Measurements from ENCODE around the gene MYF5. TPM values are rescaled to one million over a fixed set of nuclear protein-coding genes. Genes with fewer than 3 reads are reported as not detected.

MYF5 gene
- total RNA-seq, 2 experiments from 2014 or later = not detected

DNA sequence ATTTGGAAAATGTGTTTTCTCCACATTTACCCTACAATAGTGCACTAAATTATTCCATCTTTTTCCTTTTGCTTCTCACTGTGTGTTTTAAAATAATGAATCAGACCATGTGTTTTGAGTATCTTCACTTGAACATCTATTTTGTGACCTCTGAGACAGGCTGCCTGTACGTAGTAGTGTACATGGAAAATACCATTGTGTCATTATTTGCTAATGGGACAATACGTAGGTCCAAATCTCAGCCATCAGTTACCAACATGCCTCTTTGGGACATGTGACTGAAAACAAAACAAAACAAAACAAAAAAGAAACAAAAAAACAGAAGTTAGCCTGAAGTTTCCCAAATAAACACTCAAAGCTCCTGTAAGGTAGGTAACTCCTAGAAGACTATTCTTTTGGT is 16.4 kb upstream of the MYF5 start:
- no peak for ATAC-seq
- no peaks in the 10 kb centered on the region for H3K36me3 Mint-ChIP-seq (ENCODE audit: low read depth)
- CTCF ChIA-PET = no interaction called here
- H3K27ac Mint-ChIP-seq = no peak overlapping the region
- H3K4me3 Mint-ChIP-seq = no peak overlapping the region
- no peaks in the 10 kb centered on the region for H3K9me3 Mint-ChIP-seq
- POLR2A ChIA-PET = no interaction called here
- no peak for DNase-seq
- TF ChIP-seq, protein P1, sequence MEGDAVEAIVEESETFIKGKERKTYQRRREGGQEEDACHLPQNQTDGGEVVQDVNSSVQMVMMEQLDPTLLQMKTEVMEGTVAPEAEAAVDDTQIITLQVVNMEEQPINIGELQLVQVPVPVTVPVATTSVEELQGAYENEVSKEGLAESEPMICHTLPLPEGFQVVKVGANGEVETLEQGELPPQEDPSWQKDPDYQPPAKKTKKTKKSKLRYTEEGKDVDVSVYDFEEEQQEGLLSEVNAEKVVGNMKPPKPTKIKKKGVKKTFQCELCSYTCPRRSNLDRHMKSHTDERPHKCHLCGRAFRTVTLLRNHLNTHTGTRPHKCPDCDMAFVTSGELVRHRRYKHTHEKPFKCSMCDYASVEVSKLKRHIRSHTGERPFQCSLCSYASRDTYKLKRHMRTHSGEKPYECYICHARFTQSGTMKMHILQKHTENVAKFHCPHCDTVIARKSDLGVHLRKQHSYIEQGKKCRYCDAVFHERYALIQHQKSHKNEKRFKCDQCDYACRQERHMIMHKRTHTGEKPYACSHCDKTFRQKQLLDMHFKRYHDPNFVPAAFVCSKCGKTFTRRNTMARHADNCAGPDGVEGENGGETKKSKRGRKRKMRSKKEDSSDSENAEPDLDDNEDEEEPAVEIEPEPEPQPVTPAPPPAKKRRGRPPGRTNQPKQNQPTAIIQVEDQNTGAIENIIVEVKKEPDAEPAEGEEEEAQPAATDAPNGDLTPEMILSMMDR (IDR thresholded peaks at IDR 0.05) = no peak
- intact Hi-C loops (cut with micrococcal nuclease) = no loop called here
- H3K4me1 Mint-ChIP-seq (ENCODE audit: low read depth) = no peaks in the 10 kb centered on the region
- H3K27me3 Mint-ChIP-seq = no peaks in the 10 kb centered on the region

DNA sequence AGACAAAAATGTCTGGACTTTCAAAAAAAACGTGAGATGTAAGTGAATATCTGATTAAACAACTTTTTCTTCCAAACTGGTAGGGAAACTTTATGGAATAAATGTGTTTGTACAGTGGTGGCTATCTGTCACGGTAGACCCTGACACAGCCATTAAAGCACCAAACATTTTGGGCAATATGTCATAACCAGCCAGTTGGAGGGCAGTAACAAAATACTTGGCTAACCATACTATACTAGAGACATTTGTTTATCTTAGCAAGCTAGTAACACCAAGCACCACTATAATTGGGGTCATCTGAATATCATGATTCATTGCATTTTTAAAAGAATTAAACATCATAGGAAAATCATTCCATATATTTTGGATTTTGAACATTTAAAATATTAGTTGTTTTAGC is 15.3 kb upstream of the MYF5 start:
- intact Hi-C loops (cut with micrococcal nuclease) = no loop called here
- Mint-ChIP-seq H3K27ac (no peak overlapping the region), H3K4me1 (ENCODE audit: low read depth) (no peaks in the 10 kb centered on the region), H3K4me3 (no peak overlapping the region), H3K36me3 (ENCODE audit: low read depth) (no peaks in the 10 kb centered on the region), H3K9me3 (no peaks in the 10 kb centered on the region), H3K27me3 (no peaks in the 10 kb centered on the region)
- TF ChIP-seq, protein P1 (IDR thresholded peaks at IDR 0.05) = no peak
- DNase-seq = no peak
- CTCF ChIA-PET = no interaction called here
- ATAC-seq = no peak
- POLR2A ChIA-PET = no interaction called here

DNA sequence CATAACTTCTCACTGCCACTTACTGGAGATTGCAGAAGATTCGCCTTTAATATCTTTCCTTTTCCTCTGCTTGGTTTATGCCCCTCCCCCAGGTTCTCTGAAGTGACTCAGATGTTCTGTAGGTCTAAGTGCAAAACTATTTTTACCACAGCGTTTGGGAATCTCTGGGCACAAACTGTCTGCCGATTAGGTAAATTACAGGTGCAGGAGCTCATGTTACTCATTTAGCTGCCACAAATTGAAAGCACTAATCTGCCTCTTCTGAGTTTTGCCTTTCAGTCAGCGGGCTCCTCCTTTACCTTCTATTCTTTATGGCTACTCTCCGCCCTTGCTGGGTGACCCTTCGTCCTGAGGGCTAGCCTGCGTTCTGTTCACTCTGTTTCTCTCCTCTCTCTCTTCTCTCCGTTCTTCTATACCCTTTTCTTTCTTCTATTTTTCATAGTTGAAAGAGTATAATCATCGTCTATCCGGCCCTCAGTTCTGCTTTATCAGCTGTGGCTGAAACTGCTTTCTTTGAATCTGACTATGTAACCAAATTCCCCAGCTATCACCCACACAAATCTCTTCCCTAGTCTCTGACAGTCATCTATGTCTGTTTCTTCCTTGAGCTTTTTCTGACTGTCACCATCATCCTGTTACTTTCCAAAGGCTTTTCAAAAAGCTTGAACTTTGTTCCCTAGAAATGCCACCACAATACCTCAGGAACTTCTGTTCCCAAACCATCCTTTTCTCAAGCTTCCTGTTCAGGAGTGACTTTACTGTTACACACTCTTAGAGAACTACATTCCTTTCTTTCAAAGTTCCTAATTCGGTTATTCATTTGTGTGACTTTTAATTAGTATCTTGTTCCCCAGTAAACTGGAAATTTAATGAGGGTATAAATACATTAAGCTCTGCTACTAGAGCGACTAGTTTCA is 13.6 kb upstream of the MYF5 start:
- ChIA-PET POLR2A (interaction anchor here (0.7 kb wide), 1 partner anchor 591 kb away, joined by 3 read pairs; no protein-coding TSS in a partner anchor), CTCF (no interaction called here)
- DNase-seq = no peak
- no peak for ATAC-seq
- intact Hi-C loops (cut with micrococcal nuclease) = no loop called here
- no peak overlapping the region for H3K27ac Mint-ChIP-seq
- no peaks in the 10 kb centered on the region for H3K36me3 Mint-ChIP-seq (ENCODE audit: low read depth)
- H3K9me3 Mint-ChIP-seq = no peaks in the 10 kb centered on the region
- peaks cover 8% of the 10 kb centered on the region for H3K27me3 Mint-ChIP-seq
- no peaks in the 10 kb centered on the region for H3K4me1 Mint-ChIP-seq (ENCODE audit: low read depth)
- TF ChIP-seq, protein P1 (IDR thresholded peaks at IDR 0.05) = no peak
- H3K4me3 Mint-ChIP-seq = no peak overlapping the region

DNA sequence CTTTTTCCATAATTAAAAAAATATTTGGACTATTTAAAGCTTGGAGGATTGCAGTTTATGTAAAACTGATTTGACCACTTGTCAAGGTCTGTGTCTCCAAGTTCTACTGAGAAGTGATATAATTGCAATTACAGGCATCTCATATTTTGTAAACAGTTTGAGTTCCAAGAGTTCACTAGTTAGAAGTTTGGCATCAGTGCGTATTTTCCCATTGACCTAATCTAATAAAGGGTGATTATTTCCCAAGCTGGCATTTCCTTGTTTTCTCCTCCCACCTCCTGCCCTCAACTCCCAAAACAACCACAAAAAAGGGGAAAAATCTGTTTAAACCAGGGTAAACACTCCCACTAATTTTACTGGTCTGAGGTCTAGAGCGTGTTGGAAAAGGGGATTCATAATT is 12.3 kb upstream of the MYF5 start:
- DNase-seq = no peak
- CTCF ChIA-PET = interaction anchor here (0.6 kb wide), 1 partner anchor 29 kb away, joined by 3 read pairs; no protein-coding TSS in a partner anchor
- no peak overlapping the region for H3K4me3 Mint-ChIP-seq
- peaks cover 17% of the 10 kb centered on the region for H3K27me3 Mint-ChIP-seq
- ATAC-seq = no peak
- no peaks in the 10 kb centered on the region for H3K4me1 Mint-ChIP-seq (ENCODE audit: low read depth)
- H3K36me3 Mint-ChIP-seq (ENCODE audit: low read depth) = no peaks in the 10 kb centered on the region
- intact Hi-C loops (cut with micrococcal nuclease) = no loop called here
- no peaks in the 10 kb centered on the region for H3K9me3 Mint-ChIP-seq
- TF ChIP-seq, protein P1 (IDR thresholded peaks at IDR 0.05) = no peak
- POLR2A ChIA-PET = no interaction called here
- no peak overlapping the region for H3K27ac Mint-ChIP-seq

DNA sequence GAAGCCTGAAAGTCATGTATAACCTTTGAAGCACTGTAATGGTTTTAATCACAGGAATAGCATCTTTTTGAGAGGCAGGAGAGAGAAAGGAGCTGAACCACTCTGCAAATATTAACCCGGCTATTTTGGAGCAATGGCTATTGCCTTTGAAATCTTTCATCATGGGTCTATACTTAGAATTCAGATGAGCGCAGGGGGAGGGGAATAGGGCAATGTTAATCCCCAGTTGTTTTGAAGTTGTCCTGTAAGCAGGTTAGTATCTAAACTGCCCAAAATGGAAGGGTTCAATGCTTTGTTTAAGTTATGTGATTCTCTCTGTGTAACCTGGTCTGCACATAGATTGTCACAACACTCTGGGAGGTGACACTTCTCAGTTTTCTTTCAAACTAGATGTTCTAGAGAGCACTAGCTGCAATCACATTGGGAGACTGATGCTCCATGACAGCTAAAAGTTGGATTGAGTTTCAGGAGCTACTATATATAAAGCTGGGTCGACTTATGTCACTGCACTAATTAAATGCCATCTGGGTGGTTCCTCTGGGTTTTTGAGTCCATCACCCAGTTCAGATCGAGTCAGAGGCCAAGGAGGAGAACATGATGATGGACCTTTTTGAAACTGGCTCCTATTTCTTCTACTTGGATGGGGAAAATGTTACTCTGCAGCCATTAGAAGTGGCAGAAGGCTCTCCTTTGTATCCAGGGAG is 9.4 kb upstream of the MYF5 start, which contains the start of gene MYF6:
MYF6 (plus strand) TSS at position 509 of the 704 bp plus-strand sequence; CDS start at position 595, 86 bp downstream.
- TF ChIP-seq, protein P1 (IDR thresholded peaks at IDR 0.05) = no peak
- H3K27ac Mint-ChIP-seq = no peak within 1 kb of the TSS
- no peaks in the 10 kb centered on the region for H3K9me3 Mint-ChIP-seq
- no peak within 1 kb of the TSS for H3K4me3 Mint-ChIP-seq
- DNase-seq = no peak
- intact Hi-C loops (cut with micrococcal nuclease) = no loop called here
- ChIA-PET POLR2A (no interaction called here), CTCF (no interaction called here)
- no peak for ATAC-seq
- no peaks in the 10 kb centered on the region for H3K36me3 Mint-ChIP-seq (ENCODE audit: low read depth)
- H3K4me1 Mint-ChIP-seq (ENCODE audit: low read depth) = no peaks in the 10 kb centered on the region
- H3K27me3 Mint-ChIP-seq = peaks cover 31% of the 10 kb centered on the region

All from activated CD8-positive, alpha-beta T cell treated with anti-CD3 and anti-CD28 coated beads for 36 hours (primary cell).